Neural progenitor cell (in vitro differentiated cells): Measurements from ENCODE around the gene TTC27.

Experiments
- CTCF ChIP-seq: fragments of 200-600 bp; sonication (generic); IDR thresholded peaks from 2 replicates; pipeline ENCODE4 v1.5.1; 2017; ENCODE audit warnings: antibody characterized with exemption, mild to moderate bottlenecking
- EZH2 ChIP-seq: fragments of 200-600 bp; sonication (generic); IDR thresholded peaks from 2 replicates; pipeline ENCODE4 v1.6.1; 2017; ENCODE audit warnings: antibody characterized with exemption, mild to moderate bottlenecking, moderate library complexity
- EZH2phosphoT487 ChIP-seq: fragments of 200-600 bp; sonication (generic); IDR thresholded peaks from 2 replicates; pipeline ENCODE4 v1.6.1; 2017; ENCODE audit warnings: antibody characterized with exemption

GRCh38 chr2:32743480-32744236 is 115.8 kb downstream of the TTC27 start:
- TF ChIP-seq EZH2 (no peak), CTCF (no peak), EZH2phosphoT487 (no peak)
